PC-9 (cell line): ENCODE results near the gene MISP3. TPM values are rescaled to one million over a fixed set of nuclear protein-coding genes. Genes with fewer than 3 reads are reported as not detected.
A peak's percentile ranks its signal among the peaks of the same experiment; 100 is the strongest.

Experiments
- BruUV-seq: library from RNA; stranded (reverse); fragments of 400-500 nt; replicated peaks from 2 replicates; lab custom pipeline; 2021; lab: Mats Ljungman, UMichigan
- CTCF ChIA-PET: fragments of 300-600 bp; sonication (Branson Sonifier 250); formaldehyde crosslinking; loops from one replicate; lab custom pipeline; 2022; ENCODE audit warnings: antibody characterized with exemption; lab: Charles Lee
- POLR2A ChIA-PET: fragments of 300-600 bp; sonication (Branson Sonifier 250); formaldehyde crosslinking; loops from one replicate; lab custom pipeline; 2022; ENCODE audit warnings: antibody characterized with exemption; ENCODE audit not compliant: unreplicated experiment; lab: Charles Lee
- DNase-seq, 2 experiments: peaks; one replicate each; pipeline versions ENCODE4 v3.0.0 to v3.0.0-alpha.2; 2015 to 2022; ENCODE audit warnings: mixed read lengths in 1 of 2
- H2AFZ ChIP-seq: fragments of 200-600 bp; sonication (generic); 2 replicates; pipeline ENCODE4 v1.8.1; 2017; ENCODE audit warnings: antibody characterized with exemption
- H3F3A ChIP-seq: fragments of 200-600 bp; sonication (generic); 2 replicates; pipeline ENCODE4 v1.8.1; 2017; ENCODE audit warnings: antibody characterized with exemption, mild to moderate bottlenecking, low read depth; ENCODE audit not compliant: insufficient read depth
- H3K27ac ChIP-seq: fragments of 200-600 bp; sonication (generic); 2 replicates; pipeline ENCODE4 v1.6.1; 2016; ENCODE audit warnings: mixed run types
- H3K27me3 ChIP-seq: fragments of 200-600 bp; sonication (generic); 2 replicates; pipeline ENCODE4 v1.6.1; 2016; ENCODE audit warnings: low read depth, mixed run types; ENCODE audit not compliant: insufficient read depth
- H3K36me3 ChIP-seq: fragments of 200-600 bp; sonication (generic); 2 replicates; pipeline ENCODE4 v1.6.1; 2016; ENCODE audit warnings: low read depth, mixed run types
- H3K4me1 ChIP-seq: fragments of 200-600 bp; sonication (generic); replicated peaks from 2 replicates; pipeline ENCODE4 v1.6.1; 2016; ENCODE audit warnings: mixed run types; ENCODE audit not compliant: insufficient read depth
- H3K4me2 ChIP-seq: fragments of 200-600 bp; sonication (generic); 2 replicates; pipeline ENCODE4 v1.6.1; 2017; ENCODE audit warnings: mixed run types
- H3K4me3 ChIP-seq: fragments of 200-600 bp; sonication (generic); 2 replicates; pipeline ENCODE4 v1.6.1; 2016; ENCODE audit warnings: mixed run types
- H3K79me2 ChIP-seq: fragments of 200-600 bp; sonication (generic); 2 replicates; pipeline ENCODE4 v1.6.1; 2017; ENCODE audit warnings: low read depth, mixed run types
- H3K9me2 ChIP-seq: fragments of 200-600 bp; sonication (generic); 2 replicates; pipeline ENCODE4 v1.8.1; 2017; ENCODE audit warnings: mild to moderate bottlenecking; ENCODE audit not compliant: insufficient read depth
- H3K9me3 ChIP-seq: fragments of 200-600 bp; sonication (generic); 2 replicates; pipeline ENCODE4 v1.8.1; 2016; ENCODE audit warnings: low read depth; ENCODE audit not compliant: insufficient read depth
- H4K20me1 ChIP-seq: fragments of 200-600 bp; sonication (generic); 2 replicates; pipeline ENCODE4 v1.8.1; 2017; ENCODE audit not compliant: insufficient read depth
- CTCF ChIP-seq: fragments of 200-600 bp; sonication (generic); conservative IDR thresholded peaks from 2 replicates; pipeline ENCODE4 v1.6.1; 2017; ENCODE audit warnings: mixed run types, antibody characterized with exemption, mild to moderate bottlenecking, moderate library complexity
- EZH2 ChIP-seq: fragments of 200-600 bp; sonication (generic); IDR thresholded peaks from 2 replicates; pipeline ENCODE4 v1.8.0; 2017; ENCODE audit warnings: antibody characterized with exemption, low read depth
- intact Hi-C: fragments of 100-400 bp; cut with micrococcal nuclease; formaldehyde crosslinking; loops from one replicate; pipeline ENCODE4 v1.10.0; 2022; ENCODE audit not compliant: unreplicated experiment
- total RNA-seq: library from RNA; stranded (reverse); gene quantifications from 2 replicates; pipeline ENCODE4 v1.2.3, GENCODE V29; 2021

MISP3 gene
- total RNA-seq, 1 experiment from 2014 or later = 6.7 TPM

- Histone ChIP-seq H4K20me1 (no peaks in the 10 kb centered on the region), H3F3A (peaks cover 45% of the 10 kb centered on the region; the same call in 1 of the 2 replicates), H3K9me3 (no peaks in the 10 kb centered on the region), H3K36me3 (peaks cover 4% of the 10 kb centered on the region; the same call in 1 of the 2 replicates), H3K9me2 (no peaks in the 10 kb centered on the region), H3K27ac (no peak overlapping the region), H3K4me1 (peaks cover 14% of the 10 kb centered on the region), H2AFZ (no peak overlapping the region), H3K4me2 (no peak overlapping the region), H3K79me2 (no peaks in the 10 kb centered on the region), H3K27me3 (no peaks in the 10 kb centered on the region), H3K4me3 (no peak overlapping the region)
- DNase-seq = no peak
- no TSS peak for BruUV-seq
- TF ChIP-seq CTCF = no peak
- TF ChIP-seq EZH2 = no peak
- CTCF ChIA-PET = no interaction called here
- POLR2A ChIA-PET = no interaction called here
- intact Hi-C loops = no loop called here
Observed at GRCh38 chr19:14101003-14101545, 28.5 kb downstream of the MISP3 start.

- Histone ChIP-seq H3F3A (peaks cover 39% of the 10 kb centered on the region; the same call in 1 of the 2 replicates), H3K4me1 (peaks cover 14% of the 10 kb centered on the region), H3K36me3 (peaks cover 4% of the 10 kb centered on the region; the same call in 1 of the 2 replicates), H4K20me1 (no peaks in the 10 kb centered on the region), H3K27me3 (no peaks in the 10 kb centered on the region), H3K27ac (peak overlapping the region; percentile 20; the same call in 1 of the 2 replicates), H3K79me2 (no peaks in the 10 kb centered on the region), H3K4me3 (no peak overlapping the region), H3K9me3 (no peaks in the 10 kb centered on the region), H2AFZ (no peak overlapping the region), H3K9me2 (no peaks in the 10 kb centered on the region), H3K4me2 (peak overlapping the region; percentile 32)
- CTCF ChIA-PET = interaction anchor here (0.6 kb wide), 1 partner anchor 13 kb away, joined by 3 read pairs; no protein-coding TSS in a partner anchor
- no peak for TF ChIP-seq CTCF
- TF ChIP-seq EZH2 = no peak
- no TSS peak for BruUV-seq
- intact Hi-C loops = no loop called here
- POLR2A ChIA-PET = no interaction called here
- DNase-seq = peak; percentile 51 to 87
Observed at GRCh38 chr19:14102102-14102696, 29.6 kb downstream of the MISP3 start.

GRCh38 chr19:14102756-14103155 is 30.2 kb downstream of the MISP3 start:
- Histone ChIP-seq H2AFZ (no peak overlapping the region), H3K4me2 (no peak overlapping the region), H3K27ac (peak overlapping the region; percentile 20; the same call in 1 of the 2 replicates), H3K79me2 (no peaks in the 10 kb centered on the region), H3K27me3 (no peaks in the 10 kb centered on the region), H4K20me1 (no peaks in the 10 kb centered on the region), H3F3A (peaks cover 39% of the 10 kb centered on the region; the same call in 1 of the 2 replicates), H3K36me3 (peaks cover 4% of the 10 kb centered on the region; the same call in 1 of the 2 replicates), H3K4me1 (peaks cover 14% of the 10 kb centered on the region), H3K4me3 (no peak overlapping the region), H3K9me3 (no peaks in the 10 kb centered on the region), H3K9me2 (no peaks in the 10 kb centered on the region)
- DNase-seq = no peak
- TF ChIP-seq EZH2 = no peak
- TF ChIP-seq CTCF = no peak
- ChIA-PET POLR2A (no interaction called here), CTCF (no interaction called here)
- BruUV-seq = no TSS peak
- intact Hi-C loops = no loop called here
